Uterus (tissue), 2 donors: ENCODE data around the gene HSFX3.

ENCODE experiments used
- POLR2A ChIP-seq, 2 donors: fragments of 450-650 bp; IDR thresholded peaks; one replicate each; pipeline ENCODE4 v1.6.1; 2016; ENCODE audit warnings: antibody characterized with exemption in 2 of 2, mild to moderate bottlenecking in 1 of 2, moderate library complexity in 1 of 2
- TF ChIP-seq, protein P1 (sequence below), 4 experiments: fragments of 200-600 bp in 2 of 4; fragments of 450-650 bp in 2 of 4; sonication (generic) in 2 of 4; IDR thresholded peaks; one replicate each; pipeline ENCODE4 v1.5.1; 2016 to 2019; ENCODE audit warnings: antibody characterized with exemption in 4 of 4, mild to moderate bottlenecking in 2 of 4, moderate library complexity in 1 of 4

DNA sequence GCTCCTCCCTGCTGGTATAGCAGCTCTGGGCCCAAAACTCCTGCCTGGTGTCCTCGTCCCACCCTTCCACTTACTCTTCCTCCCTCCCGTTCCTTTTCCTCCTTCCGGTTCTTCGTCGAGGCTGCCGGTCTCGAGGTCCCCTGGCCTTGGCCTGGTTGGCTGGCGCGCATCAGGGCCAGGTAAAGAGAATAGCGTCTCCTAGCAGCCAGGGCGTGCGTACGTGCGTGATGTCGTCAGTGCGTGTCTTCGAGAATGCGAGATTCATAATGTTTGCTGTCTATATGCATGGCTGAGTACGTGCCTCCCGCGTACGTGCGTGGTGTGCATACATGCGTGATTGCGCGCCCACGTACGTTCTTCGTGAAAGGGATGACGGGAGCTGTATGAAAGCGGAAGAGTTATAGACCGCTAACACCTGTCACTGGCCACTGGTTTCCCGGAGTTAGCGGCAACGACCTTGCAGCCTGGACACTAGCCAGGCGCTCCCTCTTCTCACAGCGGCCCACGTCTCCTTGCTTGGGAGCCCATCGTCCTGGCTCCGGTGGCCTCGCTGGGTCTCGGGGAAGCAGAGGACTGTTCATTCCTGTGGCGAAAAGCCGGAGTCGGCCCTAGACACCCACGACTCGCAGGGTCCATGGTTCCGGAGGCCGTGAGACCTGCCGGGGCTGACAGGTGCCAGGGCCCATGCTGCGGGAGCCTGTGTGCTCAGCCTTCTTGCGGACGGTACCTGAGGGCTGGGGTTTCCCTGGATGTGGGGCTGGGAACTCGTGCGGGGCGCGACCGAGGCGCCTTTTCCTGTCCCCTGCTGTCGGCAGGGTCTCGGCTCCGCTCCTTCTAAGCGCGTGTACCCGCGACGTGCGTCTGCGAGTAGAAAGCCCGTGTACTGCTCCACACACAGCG lies 8.9 kb downstream of the HSFX3 start, which contains the start of gene EOLA1:
- TF ChIP-seq POLR2A (IDR thresholded peaks at IDR 0.05): no peak
- TF ChIP-seq, protein P1, sequence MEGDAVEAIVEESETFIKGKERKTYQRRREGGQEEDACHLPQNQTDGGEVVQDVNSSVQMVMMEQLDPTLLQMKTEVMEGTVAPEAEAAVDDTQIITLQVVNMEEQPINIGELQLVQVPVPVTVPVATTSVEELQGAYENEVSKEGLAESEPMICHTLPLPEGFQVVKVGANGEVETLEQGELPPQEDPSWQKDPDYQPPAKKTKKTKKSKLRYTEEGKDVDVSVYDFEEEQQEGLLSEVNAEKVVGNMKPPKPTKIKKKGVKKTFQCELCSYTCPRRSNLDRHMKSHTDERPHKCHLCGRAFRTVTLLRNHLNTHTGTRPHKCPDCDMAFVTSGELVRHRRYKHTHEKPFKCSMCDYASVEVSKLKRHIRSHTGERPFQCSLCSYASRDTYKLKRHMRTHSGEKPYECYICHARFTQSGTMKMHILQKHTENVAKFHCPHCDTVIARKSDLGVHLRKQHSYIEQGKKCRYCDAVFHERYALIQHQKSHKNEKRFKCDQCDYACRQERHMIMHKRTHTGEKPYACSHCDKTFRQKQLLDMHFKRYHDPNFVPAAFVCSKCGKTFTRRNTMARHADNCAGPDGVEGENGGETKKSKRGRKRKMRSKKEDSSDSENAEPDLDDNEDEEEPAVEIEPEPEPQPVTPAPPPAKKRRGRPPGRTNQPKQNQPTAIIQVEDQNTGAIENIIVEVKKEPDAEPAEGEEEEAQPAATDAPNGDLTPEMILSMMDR (IDR thresholded peaks at IDR 0.05): no peak
